Cardiac muscle cell (in vitro differentiated cells and primary cell): ENCODE measurements around the gene LNPEP. TPM values are rescaled to one million over a fixed set of nuclear protein-coding genes. Genes with fewer than 3 reads are reported as not detected.
A peak's percentile ranks its signal among the peaks of the same experiment; 100 is the strongest.

Source experiments
- DNase-seq, 2 donors: peaks; one replicate each; pipeline versions ENCODE4 v3.0.0 to v3.0.0-alpha.2; 2010 to 2017; ENCODE audit warnings: low read depth in 1 of 2, low spot score in 1 of 2
- H3K27ac ChIP-seq: fragments of 200-600 bp; sonication (generic); 2 replicates; pipeline ENCODE4 v1.5.1; 2016
- H3K27me3 ChIP-seq: fragments of 200-600 bp; sonication (generic); 2 replicates; pipeline ENCODE4 v1.6.0; 2016; ENCODE audit warnings: control low read depth
- H3K36me3 ChIP-seq: fragments of 200-600 bp; sonication (generic); 2 replicates; pipeline ENCODE4 v1.5.1; 2016; ENCODE audit warnings: control low read depth
- H3K4me1 ChIP-seq: fragments of 200-600 bp; sonication (generic); 2 replicates; pipeline ENCODE4 v1.8.1; 2017; ENCODE audit warnings: low read depth, mild to moderate bottlenecking, mixed run types
- H3K4me3 ChIP-seq: fragments of 200-600 bp; sonication (generic); 2 replicates; pipeline ENCODE4 v1.5.1; 2016; ENCODE audit warnings: mild to moderate bottlenecking
- H3K9me3 ChIP-seq: fragments of 200-600 bp; sonication (generic); 2 replicates; pipeline ENCODE4 v1.5.1; 2017; ENCODE audit warnings: low read depth, mild to moderate bottlenecking, control low read depth
- polyA plus RNA-seq: library from polyadenylated mRNA; unstranded; fragments of >200 nt; fragmentation: Nextera tagmentation; extraction: Ambion mirVana; gene quantifications from 2 replicates; pipeline ENCODE4 v1.2.1, GENCODE V29; 2016
- total RNA-seq: library from RNA; depleted of rRNA; stranded (reverse); fragments of >200 nt; gene quantifications from 2 replicates; pipeline ENCODE4 v1.2.3, GENCODE V29; 2016
- TF ChIP-seq, protein P1 (sequence below): IDR thresholded peaks from 2 replicates; pipeline ENCODE4 v1.5.1; 2012; ENCODE audit warnings: low read depth, mild to moderate bottlenecking, low read length

LNPEP gene
- total and polyA plus RNA-seq, 2 experiments from 2014 or later = 11.2 to 41.0 TPM

- H3K4me3 ChIP-seq = no peak overlapping the region
- no peaks in the 10 kb centered on the region for H3K36me3 ChIP-seq
- TF ChIP-seq, protein P1, sequence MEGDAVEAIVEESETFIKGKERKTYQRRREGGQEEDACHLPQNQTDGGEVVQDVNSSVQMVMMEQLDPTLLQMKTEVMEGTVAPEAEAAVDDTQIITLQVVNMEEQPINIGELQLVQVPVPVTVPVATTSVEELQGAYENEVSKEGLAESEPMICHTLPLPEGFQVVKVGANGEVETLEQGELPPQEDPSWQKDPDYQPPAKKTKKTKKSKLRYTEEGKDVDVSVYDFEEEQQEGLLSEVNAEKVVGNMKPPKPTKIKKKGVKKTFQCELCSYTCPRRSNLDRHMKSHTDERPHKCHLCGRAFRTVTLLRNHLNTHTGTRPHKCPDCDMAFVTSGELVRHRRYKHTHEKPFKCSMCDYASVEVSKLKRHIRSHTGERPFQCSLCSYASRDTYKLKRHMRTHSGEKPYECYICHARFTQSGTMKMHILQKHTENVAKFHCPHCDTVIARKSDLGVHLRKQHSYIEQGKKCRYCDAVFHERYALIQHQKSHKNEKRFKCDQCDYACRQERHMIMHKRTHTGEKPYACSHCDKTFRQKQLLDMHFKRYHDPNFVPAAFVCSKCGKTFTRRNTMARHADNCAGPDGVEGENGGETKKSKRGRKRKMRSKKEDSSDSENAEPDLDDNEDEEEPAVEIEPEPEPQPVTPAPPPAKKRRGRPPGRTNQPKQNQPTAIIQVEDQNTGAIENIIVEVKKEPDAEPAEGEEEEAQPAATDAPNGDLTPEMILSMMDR = no peak
- peak in 1 of 2 donors; percentile 51 for DNase-seq
- no peak overlapping the region for H3K27ac ChIP-seq
- H3K4me1 ChIP-seq = peaks cover 14% of the 10 kb centered on the region
- no peaks in the 10 kb centered on the region for H3K9me3 ChIP-seq
- no peaks in the 10 kb centered on the region for H3K27me3 ChIP-seq
Observed at GRCh38 chr5:97071101-97071500, 135.2 kb downstream of the LNPEP start.

- Histone ChIP-seq H3K4me3 (no peak overlapping the region), H3K27me3 (no peaks in the 10 kb centered on the region), H3K27ac (no peak overlapping the region), H3K4me1 (peaks cover 9% of the 10 kb centered on the region), H3K9me3 (no peaks in the 10 kb centered on the region), H3K36me3 (no peaks in the 10 kb centered on the region)
- no peak for DNase-seq
- TF ChIP-seq, protein P1 = no peak
Observed at GRCh38 chr5:97071993-97072392, 136.1 kb downstream of the LNPEP start.

- TF ChIP-seq, protein P1 = no peak
- Histone ChIP-seq H3K27me3 (no peaks in the 10 kb centered on the region), H3K4me3 (no peak overlapping the region), H3K4me1 (peaks cover 2% of the 10 kb centered on the region), H3K9me3 (no peaks in the 10 kb centered on the region), H3K36me3 (no peaks in the 10 kb centered on the region), H3K27ac (no peak overlapping the region)
- no peak for DNase-seq
Observed at GRCh38 chr5:97072696-97073095, 136.8 kb downstream of the LNPEP start.

- H3K4me3 ChIP-seq = no peak overlapping the region
- TF ChIP-seq, protein P1 = no peak
- no peak overlapping the region for H3K27ac ChIP-seq
- H3K36me3 ChIP-seq = no peaks in the 10 kb centered on the region
- no peaks in the 10 kb centered on the region for H3K9me3 ChIP-seq
- peaks cover under 1% of the 10 kb centered on the region for H3K4me1 ChIP-seq
- DNase-seq = no peak
- H3K27me3 ChIP-seq = no peaks in the 10 kb centered on the region
Observed at GRCh38 chr5:97073420-97073819, 137.5 kb downstream of the LNPEP start.

DNA sequence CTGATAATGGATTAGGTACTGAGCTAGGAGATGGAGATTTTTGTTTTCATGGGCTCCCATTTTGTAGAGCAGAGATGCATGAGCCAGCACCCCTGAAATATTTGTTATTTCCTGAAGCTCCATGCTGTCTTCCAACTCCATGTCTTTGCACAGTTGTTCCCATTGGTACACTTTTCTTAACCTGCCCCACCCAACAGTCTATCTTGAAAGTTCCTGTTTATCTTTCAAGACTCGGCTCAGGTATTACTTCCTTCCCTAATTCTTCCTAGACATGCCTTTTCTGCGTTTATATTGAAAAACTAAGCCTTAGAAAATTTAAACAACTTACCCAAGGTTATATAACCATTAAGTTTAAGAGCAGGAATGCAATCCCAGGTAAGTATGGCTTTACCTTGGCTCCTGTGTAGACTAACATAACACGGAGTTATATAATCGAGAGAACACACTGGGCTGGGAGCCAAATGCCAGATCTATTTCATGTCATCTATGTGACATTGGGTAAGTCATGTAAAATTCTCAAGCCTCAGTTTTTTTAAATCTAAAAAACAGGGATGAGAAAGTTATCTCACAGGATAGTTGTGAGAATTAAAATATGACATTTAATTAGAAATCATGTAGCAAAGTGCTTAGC lies 139.1 kb downstream of the LNPEP start:
- no peaks in the 10 kb centered on the region for H3K9me3 ChIP-seq
- no peaks in the 10 kb centered on the region for H3K27me3 ChIP-seq
- no peaks in the 10 kb centered on the region for H3K36me3 ChIP-seq
- no peak overlapping the region for H3K4me3 ChIP-seq
- no peak for DNase-seq
- peaks cover 13% of the 10 kb centered on the region for H3K4me1 ChIP-seq
- no peak overlapping the region for H3K27ac ChIP-seq
- TF ChIP-seq, protein P1 = no peak
